Memory B cell (primary cell): ENCODE data around the gene GAGE10.

Experiments
- ATAC-seq: fragments of 150-1000 bp; cut with Tn5 transposase; 2 replicates; pipeline ENCODE4 v1.10.0; 2021; ENCODE audit warnings: low read depth, mild to moderate bottlenecking, moderate library complexity
- DNase-seq, 2 donors: peaks; one replicate each; pipeline ENCODE4 v3.0.0; 2022; ENCODE audit warnings: low spot score in 2 of 2
- H3K27ac Mint-ChIP-seq: one replicate; pipeline ENCODE4 v1.8.0; 2022; ENCODE audit warnings: mild to moderate bottlenecking, moderate library complexity, mixed read lengths
- H3K27me3 Mint-ChIP-seq: one replicate; pipeline ENCODE4 v1.8.0; 2022; ENCODE audit warnings: mixed read lengths
- H3K36me3 Mint-ChIP-seq: one replicate; pipeline ENCODE4 v1.8.0; 2022; ENCODE audit warnings: mild to moderate bottlenecking, mixed read lengths
- H3K4me1 Mint-ChIP-seq: one replicate; pipeline ENCODE4 v1.8.0; 2022; ENCODE audit warnings: mixed read lengths
- H3K4me3 Mint-ChIP-seq: one replicate; pipeline ENCODE4 v1.8.0; 2022; ENCODE audit warnings: mild to moderate bottlenecking, moderate library complexity, mixed read lengths
- H3K9me3 Mint-ChIP-seq: one replicate; pipeline ENCODE4 v1.8.0; 2022; ENCODE audit warnings: mixed read lengths

Gene GAGE10

GRCh38 chrX:49303346-49303745 lies at the start of gene GAGE10:
Gene GAGE10, plus strand, starts transcription at chrX:49303646. Its CDS starts 1,214 bp downstream, at chrX:49304860.
- no peak within 1 kb of the TSS for H3K27ac Mint-ChIP-seq
- DNase-seq (no peak), ATAC-seq (no peak)
- H3K4me3 Mint-ChIP-seq, result no peak within 1 kb of the TSS
- no peaks in the 10 kb centered on the region for H3K9me3 Mint-ChIP-seq
- peaks cover 2% of the 10 kb centered on the region for H3K36me3 Mint-ChIP-seq
- H3K4me1 Mint-ChIP-seq, result no peaks in the 10 kb centered on the region
- peaks cover 3% of the 10 kb centered on the region for H3K27me3 Mint-ChIP-seq

GRCh38 chrX:49254639-49255038 lies 48.8 kb upstream of the GAGE10 start:
- DNase-seq (no peak), ATAC-seq (no peak)
- Mint-ChIP-seq H3K36me3 (peaks cover 9% of the 10 kb centered on the region), H3K4me3 (no peak overlapping the region), H3K27me3 (no peaks in the 10 kb centered on the region), H3K27ac (no peak overlapping the region), H3K9me3 (no peaks in the 10 kb centered on the region), H3K4me1 (peaks cover 24% of the 10 kb centered on the region)

- Mint-ChIP-seq H3K4me1 (peaks cover 24% of the 10 kb centered on the region), H3K9me3 (no peaks in the 10 kb centered on the region), H3K4me3 (no peak overlapping the region), H3K36me3 (peaks cover 3% of the 10 kb centered on the region), H3K27ac (peak overlapping the region; percentile 45), H3K27me3 (no peaks in the 10 kb centered on the region)
- no peak for DNase-seq
- no peak for ATAC-seq
Measured at GRCh38 chrX:49256268-49256995, 47.0 kb upstream of the GAGE10 start.

GRCh38 chrX:49257074-49257790 lies 46.2 kb upstream of the GAGE10 start:
- no peak for ATAC-seq
- H3K27ac Mint-ChIP-seq, result no peak overlapping the region

GRCh38 chrX:49257846-49258748 lies 45.3 kb upstream of the GAGE10 start:
- Mint-ChIP-seq H3K36me3 (no peaks in the 10 kb centered on the region), H3K4me1 (peaks cover 16% of the 10 kb centered on the region)
- DNase-seq, result no peak

More at GRCh38 chrX:49257074-49257790, 46.2 kb upstream of the GAGE10 start:
- no peak for DNase-seq
- peaks cover 20% of the 10 kb centered on the region for H3K4me1 Mint-ChIP-seq
- no peak overlapping the region for H3K4me3 Mint-ChIP-seq
- peaks cover 2% of the 10 kb centered on the region for H3K27me3 Mint-ChIP-seq
- no peaks in the 10 kb centered on the region for H3K36me3 Mint-ChIP-seq
- H3K9me3 Mint-ChIP-seq, result no peaks in the 10 kb centered on the region

GRCh38 chrX:49258749-49259124 lies 44.7 kb upstream of the GAGE10 start:
- H3K27ac Mint-ChIP-seq, result no peak overlapping the region
- no peaks in the 10 kb centered on the region for H3K9me3 Mint-ChIP-seq
- H3K27me3 Mint-ChIP-seq, result peaks cover 2% of the 10 kb centered on the region
- no peaks in the 10 kb centered on the region for H3K36me3 Mint-ChIP-seq
- DNase-seq (no peak), ATAC-seq (no peak)
- H3K4me3 Mint-ChIP-seq, result no peak overlapping the region
- peaks cover 14% of the 10 kb centered on the region for H3K4me1 Mint-ChIP-seq

More at GRCh38 chrX:49257846-49258748, 45.3 kb upstream of the GAGE10 start:
- peak; percentile 45 for ATAC-seq
- H3K9me3 Mint-ChIP-seq, result no peaks in the 10 kb centered on the region
- peaks cover 2% of the 10 kb centered on the region for H3K27me3 Mint-ChIP-seq
- H3K4me3 Mint-ChIP-seq, result no peak overlapping the region
- no peak overlapping the region for H3K27ac Mint-ChIP-seq

GRCh38 chrX:49260221-49260985 lies 43.0 kb upstream of the GAGE10 start:
- peaks cover 2% of the 10 kb centered on the region for H3K27me3 Mint-ChIP-seq
- peaks cover 14% of the 10 kb centered on the region for H3K4me1 Mint-ChIP-seq
- ATAC-seq (no peak), DNase-seq (no peak)
- H3K36me3 Mint-ChIP-seq, result no peaks in the 10 kb centered on the region
- H3K27ac Mint-ChIP-seq, result no peak overlapping the region
- no peaks in the 10 kb centered on the region for H3K9me3 Mint-ChIP-seq
- H3K4me3 Mint-ChIP-seq, result no peak overlapping the region

- H3K27me3 Mint-ChIP-seq, result peaks cover 2% of the 10 kb centered on the region
- H3K27ac Mint-ChIP-seq, result no peak overlapping the region
- H3K9me3 Mint-ChIP-seq, result no peaks in the 10 kb centered on the region
- DNase-seq, result no peak
- ATAC-seq, result no peak
- peaks cover 9% of the 10 kb centered on the region for H3K4me1 Mint-ChIP-seq
- no peak overlapping the region for H3K4me3 Mint-ChIP-seq
- H3K36me3 Mint-ChIP-seq, result no peaks in the 10 kb centered on the region
Measured at GRCh38 chrX:49262603-49263002, 40.8 kb upstream of the GAGE10 start.

- Mint-ChIP-seq H3K4me1 (peaks cover 8% of the 10 kb centered on the region), H3K9me3 (no peaks in the 10 kb centered on the region), H3K4me3 (no peak overlapping the region), H3K36me3 (no peaks in the 10 kb centered on the region), H3K27ac (no peak overlapping the region), H3K27me3 (peaks cover 2% of the 10 kb centered on the region)
- no peak for DNase-seq
- ATAC-seq, result no peak
Measured at GRCh38 chrX:49263631-49264030, 39.8 kb upstream of the GAGE10 start.

- Mint-ChIP-seq H3K9me3 (no peaks in the 10 kb centered on the region), H3K4me1 (peaks cover 7% of the 10 kb centered on the region), H3K27me3 (peaks cover 2% of the 10 kb centered on the region), H3K36me3 (no peaks in the 10 kb centered on the region), H3K4me3 (no peak within 1 kb of the TSS), H3K27ac (no peak within 1 kb of the TSS)
- no peak for DNase-seq
- no peak for ATAC-seq
Measured at GRCh38 chrX:49264460-49264859, 39.0 kb upstream of the GAGE10 start, which contains the start of gene FOXP3. Gene FOXP3, minus strand, starts transcription at chrX:49264710. Its CDS starts 6,205 bp downstream, at chrX:49258505.

GRCh38 chrX:49266523-49267445 lies 36.7 kb upstream of the GAGE10 start:
- H3K27ac Mint-ChIP-seq, result no peak overlapping the region
- peaks cover 4% of the 10 kb centered on the region for H3K36me3 Mint-ChIP-seq
- H3K4me3 Mint-ChIP-seq, result no peak overlapping the region
- H3K27me3 Mint-ChIP-seq, result peaks cover 2% of the 10 kb centered on the region
- no peak for DNase-seq
- no peak for ATAC-seq
- no peaks in the 10 kb centered on the region for H3K9me3 Mint-ChIP-seq
- H3K4me1 Mint-ChIP-seq, result peaks cover 12% of the 10 kb centered on the region

- DNase-seq (no peak), ATAC-seq (no peak)
- Mint-ChIP-seq H3K4me1 (peaks cover 22% of the 10 kb centered on the region), H3K36me3 (peaks cover 6% of the 10 kb centered on the region), H3K27ac (peak overlapping the region; percentile 99), H3K9me3 (no peaks in the 10 kb centered on the region), H3K27me3 (no peaks in the 10 kb centered on the region), H3K4me3 (peak overlapping the region; percentile 95)
Measured at GRCh38 chrX:49268702-49269009, 34.8 kb upstream of the GAGE10 start.
